GM21515 (cell line): ENCODE data around the gene PHF1.

ENCODE experiments used
- ATAC-seq: cut with Tn5 transposase; IDR thresholded peaks from one replicate; pipeline ENCODE4 v1.9.1; 2021; ENCODE audit not compliant: unreplicated experiment

PHF1 gene

DNA sequence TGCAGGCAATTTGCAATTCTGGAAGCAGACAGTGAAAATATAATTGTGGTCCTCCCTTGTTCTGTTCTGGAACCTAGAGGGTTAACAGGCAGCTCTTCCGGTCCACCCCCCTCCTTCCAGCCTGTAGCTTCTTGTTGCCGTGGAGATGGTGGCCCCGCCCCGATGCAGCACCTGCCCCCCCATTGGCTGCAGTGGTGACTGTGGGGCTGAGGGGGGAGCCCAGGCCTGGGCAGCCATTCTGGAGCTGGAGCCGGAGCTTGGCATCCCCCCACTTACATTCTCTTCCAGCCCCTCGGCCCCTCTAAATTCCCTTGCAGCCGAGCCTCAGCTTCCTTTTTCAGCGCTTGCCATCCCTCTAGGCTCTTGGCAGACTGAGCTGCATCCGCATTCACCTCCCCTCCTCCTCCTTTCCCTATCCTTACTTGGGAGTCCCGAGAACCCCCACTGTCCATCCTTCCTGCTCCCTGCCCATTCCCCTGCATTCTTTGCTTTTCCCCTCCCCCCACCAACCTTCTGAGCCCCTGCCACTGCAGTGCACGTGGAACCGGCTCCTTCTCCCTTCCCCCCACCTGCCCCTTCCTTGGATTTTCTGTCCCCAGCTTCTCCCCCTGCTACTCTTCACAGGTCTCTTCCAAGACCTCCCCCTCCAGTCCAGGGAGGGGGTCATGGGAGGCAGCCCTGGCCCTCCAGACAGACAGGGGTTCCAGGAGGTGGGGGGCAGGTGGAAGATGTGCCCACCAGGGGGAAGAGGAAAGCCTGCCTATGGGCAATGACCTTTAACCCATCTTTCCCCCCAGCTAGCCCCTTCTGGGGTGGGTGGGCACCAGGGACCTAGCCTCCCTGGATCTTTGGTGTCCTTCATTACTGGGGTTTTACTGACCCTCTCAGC, 20.4 kb downstream of the PHF1 start:
- ATAC-seq = no peak

DNA sequence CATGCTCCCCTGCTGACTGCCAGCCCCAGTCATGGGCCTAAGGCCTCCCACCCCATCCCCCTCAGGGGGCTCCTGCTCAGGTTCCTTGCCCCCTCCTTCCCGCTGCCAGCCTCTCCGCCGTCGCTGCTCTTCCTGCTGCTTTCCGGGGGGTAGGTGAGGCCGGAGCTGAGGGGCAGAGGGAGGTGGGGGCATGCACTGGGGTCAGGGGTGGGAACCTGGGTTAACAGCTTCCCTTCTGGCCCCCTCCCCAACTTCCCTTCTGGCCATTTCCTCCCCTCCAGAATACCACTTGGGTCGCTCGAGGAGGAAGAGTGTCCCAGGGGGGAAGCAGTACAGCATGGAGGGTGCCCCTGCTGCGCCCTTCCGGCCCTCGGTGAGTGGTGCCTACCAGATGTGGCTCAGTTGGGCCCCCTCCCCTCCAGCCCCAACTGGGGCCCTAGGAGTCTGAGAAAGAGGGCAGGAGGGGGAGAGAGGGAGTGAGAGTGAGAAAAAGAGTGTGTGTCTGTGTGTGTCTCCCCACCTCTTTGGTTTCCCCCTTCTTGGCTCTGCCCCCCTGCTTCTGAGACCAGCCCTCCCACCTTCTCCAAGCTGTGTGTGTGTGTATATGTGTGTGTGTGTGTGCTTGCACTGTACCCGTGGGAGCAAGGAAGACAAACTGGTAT, 21.2 kb downstream of the PHF1 start:
- no peak for ATAC-seq

DNA sequence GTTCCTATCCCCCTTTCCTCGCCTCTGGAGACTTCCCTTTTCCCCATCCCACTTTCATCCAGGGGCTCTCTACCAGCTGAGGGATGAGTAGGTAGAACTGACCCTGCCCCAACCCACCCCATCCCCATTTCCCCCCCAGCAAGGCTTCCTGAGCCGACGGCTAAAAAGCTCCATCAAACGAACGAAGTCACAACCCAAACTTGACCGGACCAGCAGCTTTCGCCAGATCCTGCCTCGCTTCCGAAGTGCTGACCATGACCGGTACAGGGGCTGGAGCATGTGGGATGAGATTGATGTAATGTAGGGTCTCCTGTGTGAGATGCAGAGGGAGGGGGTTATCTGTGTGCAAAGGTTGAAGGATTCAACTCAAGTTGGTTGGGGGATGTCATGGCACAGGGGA, 21.7 kb downstream of the PHF1 start:
- no peak for ATAC-seq

DNA sequence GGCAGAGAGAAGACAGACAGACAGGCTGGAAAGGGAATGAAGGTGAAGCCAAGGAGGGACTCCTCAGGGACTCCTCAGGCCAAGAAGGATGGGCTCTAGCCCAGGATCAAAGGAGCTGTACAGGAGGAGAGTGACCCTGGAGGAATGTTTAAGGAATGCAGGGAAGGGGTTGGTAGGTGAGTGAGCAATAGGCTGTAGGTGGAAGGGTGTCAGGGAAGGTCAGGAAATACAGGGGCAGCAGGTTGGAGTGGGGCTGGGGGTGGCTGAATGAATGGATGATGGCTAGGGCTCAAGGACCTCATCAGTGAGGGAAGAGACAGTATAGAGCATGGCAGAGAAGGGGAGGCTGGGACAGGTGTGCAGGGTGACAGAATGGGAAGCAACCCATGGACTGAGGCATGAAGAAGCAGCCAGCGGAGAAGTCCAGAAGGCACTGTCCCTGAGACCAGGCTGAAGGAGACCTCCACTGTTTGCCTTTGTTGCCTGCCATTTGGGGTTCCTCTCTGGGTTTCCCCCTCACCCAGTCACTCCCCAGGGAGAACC, 22.3 kb downstream of the PHF1 start:
- ATAC-seq = no peak

DNA sequence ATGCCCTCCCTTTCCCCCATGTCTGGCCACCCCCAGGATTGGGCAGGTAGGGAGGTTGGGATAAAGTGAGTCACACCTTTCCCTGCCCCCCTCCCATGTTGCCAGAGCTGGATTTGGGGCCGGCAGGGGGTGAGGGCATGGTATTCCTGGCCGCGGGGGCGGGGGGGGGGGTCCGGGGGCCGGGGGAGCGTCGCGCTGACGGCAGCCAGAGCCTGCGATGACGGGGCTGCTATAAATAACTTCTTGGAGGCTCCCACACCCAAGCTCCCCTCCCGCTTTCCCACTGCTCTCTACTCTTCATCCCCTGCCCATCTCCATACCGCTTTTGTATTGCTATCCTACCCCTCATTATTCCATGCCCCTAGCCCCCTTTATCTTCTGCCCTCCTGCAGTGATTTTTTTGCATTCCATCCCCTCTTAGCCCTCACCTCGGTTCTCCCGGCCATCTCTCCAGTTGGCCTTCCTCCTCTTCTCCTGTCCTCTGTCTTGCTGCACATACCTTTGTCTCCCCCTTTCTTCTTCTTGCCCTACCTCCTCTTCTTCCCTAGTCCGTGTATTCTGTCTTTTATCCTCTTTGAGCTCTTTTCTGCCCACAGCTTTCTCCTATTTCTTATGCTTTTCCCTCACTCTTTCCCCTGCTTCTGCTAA, 22.9 kb downstream of the PHF1 start:
- ATAC-seq = no peak

DNA sequence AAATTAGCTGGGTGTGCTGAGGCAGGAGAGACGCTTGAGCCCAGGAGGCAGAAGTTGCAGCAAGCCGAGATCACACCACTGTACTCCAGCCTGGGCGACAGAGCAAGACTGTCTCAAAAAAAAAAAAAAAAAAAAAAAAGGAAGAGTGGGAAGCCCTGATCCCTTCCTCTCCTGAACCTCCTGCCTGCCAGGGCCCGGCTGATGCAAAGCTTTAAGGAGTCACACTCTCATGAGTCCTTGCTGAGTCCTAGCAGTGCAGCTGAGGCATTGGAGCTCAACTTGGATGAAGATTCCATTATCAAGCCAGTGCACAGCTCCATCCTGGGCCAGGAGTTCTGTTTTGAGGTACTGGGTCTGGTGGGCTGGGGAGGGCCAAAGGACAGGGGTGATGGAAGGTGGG, 24.1 kb downstream of the PHF1 start:
- no peak for ATAC-seq

DNA sequence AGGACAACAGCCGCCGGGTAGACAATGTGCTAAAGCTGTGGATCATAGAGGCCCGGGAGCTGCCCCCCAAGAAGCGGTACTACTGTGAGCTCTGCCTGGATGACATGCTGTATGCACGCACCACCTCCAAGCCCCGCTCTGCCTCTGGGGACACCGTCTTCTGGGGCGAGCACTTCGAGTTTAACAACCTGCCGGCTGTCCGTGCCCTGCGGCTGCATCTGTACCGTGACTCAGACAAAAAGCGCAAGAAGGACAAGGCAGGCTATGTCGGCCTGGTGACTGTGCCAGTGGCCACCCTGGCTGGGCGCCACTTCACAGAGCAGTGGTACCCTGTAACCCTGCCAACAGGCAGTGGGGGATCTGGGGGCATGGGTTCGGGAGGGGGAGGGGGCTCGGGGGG, 26.9 kb downstream of the PHF1 start:
- ATAC-seq = no peak

DNA sequence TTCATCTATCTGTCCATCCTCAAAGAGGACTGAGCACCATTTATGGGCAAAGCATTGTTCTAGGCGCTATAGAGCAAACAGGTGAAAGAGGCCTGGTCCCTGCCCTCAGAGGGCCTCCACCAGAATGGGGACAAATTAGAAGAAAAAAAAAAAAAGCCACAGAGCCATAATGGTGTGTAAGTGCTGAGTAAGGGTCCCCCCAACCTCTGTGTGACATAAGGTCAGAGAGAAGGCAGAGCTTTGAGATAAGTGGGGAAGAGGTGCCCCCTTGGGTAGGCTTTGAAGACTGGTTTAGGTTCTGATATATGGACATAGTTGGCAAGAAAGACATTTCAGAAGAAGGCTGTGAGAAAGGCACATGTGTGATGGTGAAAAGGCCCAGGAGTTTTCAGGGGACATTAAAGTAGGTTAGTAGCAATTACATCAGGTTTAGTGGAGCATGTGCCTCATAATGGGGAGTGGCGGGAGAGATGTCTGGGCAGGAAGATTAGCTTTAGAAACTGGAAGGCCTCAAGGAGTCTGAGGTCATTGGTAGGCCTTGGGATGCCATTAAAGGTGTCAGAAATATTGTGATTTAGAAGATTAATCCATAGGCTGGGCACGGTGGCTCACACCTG, 28.3 kb downstream of the PHF1 start:
- ATAC-seq = no peak

DNA sequence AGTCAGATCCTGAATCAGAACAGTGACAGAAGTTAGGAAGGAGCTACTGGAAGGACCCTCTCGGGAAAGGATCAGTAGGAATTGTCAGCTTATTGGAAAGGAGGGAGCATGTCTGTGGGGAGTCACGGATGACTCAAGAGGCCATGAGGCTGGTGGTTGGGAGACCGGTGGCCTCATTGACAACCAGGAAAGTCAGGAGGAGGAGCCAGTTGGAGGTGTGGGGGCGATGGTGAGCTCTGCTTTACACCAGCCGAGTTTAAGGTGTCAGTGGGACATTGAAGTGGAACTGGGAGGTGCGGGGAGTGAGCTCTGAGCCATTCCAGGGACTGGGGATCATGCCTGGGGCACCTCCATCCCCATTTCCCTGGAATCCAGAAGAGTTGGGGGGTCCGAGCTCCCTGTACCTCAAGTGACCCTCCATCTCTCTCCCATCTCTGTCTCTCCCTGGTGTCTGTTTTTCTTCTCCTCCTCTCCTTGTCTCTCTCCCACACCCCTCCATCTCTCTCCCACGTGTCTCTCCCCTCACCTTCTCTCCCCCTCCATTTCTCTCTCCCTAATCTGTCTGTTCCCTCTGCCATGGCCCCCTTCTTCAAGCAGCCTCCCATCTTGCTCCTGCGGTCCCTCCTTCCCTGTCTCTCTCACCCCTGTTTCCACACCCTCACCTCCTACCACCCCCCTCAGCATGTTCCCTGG, 29.3 kb downstream of the PHF1 start:
- ATAC-seq = no peak

DNA sequence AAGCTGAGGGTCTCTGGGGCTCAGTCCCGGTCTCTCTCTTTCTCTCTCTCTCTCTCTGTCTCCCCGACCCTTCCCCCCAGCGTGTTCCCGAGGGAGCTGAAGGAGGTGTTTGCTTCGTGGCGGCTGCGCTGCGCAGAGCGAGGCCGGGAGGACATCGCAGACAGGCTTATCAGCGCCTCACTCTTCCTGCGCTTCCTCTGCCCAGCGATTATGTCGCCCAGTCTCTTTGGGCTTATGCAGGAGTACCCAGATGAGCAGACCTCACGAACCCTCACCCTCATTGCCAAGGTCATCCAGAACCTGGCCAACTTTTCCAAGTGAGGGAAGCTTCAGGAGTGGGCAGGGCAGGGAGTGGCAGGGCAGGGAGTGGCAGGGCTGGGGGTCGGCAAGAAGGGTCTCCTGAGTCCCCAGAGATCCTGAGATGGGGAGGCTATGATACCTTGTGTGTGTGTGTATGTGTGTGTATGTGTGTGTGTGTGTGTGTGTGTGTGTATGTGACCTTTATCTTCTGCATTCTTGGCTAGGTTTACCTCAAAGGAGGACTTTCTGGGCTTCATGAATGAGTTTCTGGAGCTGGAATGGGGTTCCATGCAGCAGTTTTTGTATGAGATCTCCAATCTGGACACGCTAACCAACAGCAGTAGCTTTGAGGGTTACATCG, 30.0 kb downstream of the PHF1 start:
- ATAC-seq = no peak

DNA sequence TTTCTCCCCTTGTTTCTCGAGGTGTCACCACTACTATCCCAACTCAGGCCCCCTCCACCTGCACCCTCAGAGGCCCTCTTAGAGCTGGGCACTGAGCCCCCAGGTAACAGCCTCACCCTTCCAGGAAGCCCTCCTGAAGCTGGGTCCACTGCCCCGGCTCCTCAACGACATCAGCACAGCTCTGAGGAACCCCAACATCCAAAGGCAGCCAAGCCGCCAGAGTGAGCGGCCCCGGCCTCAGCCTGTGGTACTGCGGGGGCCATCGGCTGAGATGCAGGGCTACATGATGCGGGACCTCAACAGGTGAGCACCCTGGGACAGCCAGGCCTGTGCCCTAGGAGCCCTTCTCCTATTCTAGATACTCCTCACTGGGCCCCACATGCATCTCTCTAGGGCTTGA, 30.6 kb downstream of the PHF1 start:
- ATAC-seq = no peak

DNA sequence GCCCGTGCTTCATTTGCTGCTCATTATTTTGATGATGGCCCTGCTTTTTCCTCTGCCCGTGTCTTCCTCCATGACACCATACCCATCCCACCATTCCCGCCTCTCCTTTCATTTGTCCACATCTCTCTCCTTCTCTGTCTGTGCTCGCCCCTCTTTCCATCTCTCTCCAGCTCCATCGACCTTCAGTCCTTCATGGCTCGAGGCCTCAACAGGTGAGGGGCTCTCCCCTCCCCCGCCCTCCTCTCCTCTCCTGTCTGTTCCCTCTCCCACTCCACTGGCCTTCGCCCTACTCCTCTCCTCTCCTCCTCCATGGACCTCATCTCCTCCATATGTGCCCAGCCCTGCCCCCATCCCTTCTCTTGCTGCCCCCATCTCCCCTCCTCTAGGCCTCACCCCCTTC, 31.5 kb downstream of the PHF1 start:
- no peak for ATAC-seq

DNA sequence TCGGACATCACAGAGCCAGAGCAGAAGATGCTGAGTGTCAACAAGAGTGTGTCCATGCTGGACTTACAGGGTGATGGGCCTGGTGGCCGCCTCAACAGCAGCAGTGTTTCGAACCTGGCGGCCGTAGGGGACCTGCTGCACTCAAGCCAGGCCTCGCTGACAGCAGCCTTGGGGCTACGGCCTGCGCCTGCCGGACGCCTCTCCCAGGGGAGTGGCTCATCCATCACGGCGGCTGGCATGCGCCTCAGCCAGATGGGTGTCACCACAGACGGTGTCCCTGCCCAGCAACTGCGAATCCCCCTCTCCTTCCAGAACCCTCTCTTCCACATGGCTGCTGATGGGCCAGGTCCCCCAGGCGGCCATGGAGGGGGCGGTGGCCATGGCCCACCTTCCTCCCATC, 32.2 kb downstream of the PHF1 start:
- ATAC-seq = no peak

DNA sequence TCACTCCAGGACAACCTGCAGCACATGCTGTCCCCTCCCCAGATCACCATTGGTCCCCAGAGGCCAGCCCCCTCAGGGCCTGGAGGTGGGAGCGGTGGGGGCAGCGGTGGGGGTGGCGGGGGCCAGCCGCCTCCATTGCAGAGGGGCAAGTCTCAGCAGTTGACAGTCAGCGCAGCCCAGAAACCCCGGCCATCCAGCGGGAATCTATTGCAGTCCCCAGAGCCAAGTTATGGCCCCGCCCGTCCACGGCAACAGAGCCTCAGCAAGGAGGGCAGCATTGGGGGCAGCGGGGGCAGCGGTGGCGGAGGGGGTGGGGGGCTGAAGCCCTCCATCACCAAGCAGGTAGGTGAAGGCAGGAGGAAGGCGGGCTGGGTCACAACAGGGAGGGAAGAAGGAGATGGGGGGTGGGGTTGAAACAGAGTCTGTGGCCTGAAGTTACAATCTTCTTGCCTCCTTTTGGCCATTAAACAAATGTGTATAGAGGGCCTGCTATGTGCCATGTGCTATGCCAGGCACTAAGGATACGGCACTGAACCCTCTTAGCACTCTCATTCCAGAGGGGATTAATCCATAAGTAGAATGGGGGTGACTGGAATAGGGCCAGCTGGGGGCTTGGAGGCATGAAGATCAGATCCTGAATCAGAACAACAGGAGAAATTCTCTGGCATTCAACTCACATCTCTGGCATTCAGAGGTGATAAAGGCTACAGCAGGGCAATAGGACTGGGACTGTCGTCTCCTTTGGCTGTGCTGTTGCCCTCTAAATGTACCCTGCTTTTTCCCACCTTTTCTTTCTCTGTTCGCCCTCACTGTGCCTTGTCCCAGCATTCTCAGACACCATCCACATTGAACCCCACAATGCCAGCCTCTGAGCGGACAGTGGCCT, 33.0 kb downstream of the PHF1 start:
- ATAC-seq = no peak

DNA sequence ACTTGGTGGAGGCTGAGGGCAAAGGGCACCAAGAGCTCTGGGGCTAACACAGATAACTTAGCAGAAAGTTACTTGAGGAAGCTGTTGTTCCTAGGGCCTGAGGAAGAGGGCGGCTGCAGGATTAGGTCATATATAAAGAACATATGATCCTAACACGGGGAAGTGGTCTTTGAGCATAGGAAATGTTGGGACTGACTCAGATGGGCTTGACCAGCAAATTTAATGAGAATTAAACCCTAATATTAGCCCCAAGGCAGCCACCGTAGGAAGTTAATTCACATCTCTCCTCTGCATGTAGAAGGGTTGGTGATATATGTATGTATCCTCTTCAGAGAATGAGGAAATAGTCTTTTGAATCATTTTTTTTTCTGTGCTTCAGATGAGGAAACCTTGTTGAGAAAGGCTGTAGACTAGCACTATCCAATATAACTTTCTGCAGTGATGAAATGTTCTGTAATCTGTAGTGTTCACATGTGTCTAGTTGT, 34.3 kb downstream of the PHF1 start:
- ATAC-seq = no peak

DNA sequence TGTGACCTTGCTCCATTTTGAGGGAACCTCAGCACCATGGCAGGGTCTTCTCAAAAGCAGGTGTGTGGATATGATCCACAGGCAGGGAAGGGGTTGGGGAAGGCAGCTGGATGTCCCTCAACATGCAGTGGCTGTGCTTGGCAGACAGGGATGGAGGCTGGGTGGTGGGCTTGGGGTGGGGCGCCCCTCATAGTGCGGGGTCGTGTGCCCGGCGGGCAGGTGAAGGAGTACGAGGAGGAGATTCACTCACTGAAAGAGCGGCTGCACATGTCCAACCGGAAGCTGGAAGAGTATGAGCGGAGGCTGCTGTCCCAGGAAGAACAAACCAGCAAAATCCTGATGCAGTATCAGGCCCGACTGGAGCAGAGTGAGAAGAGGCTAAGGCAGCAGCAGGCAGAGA, 35.5 kb downstream of the PHF1 start:
- ATAC-seq = no peak

DNA sequence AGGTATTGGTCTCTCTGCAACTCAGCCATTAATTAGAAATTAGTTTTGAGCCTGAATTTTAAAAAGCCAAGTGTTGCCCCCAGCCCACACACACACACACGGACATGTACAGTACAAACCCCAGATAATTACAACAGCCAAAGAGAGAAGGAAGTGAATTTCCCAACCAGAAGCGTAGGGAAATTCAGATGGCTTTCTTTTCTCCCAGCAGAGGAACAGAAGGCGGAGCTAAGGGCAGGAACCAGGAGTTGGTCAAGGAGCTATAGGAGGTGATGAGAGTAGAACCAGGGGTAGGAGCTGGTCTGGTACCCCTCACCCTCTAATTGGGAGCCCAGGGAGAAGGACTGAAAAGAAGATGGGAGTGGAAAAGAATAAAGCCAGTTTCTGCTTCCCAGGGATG, 39.6 kb downstream of the PHF1 start:
- no peak for ATAC-seq

DNA sequence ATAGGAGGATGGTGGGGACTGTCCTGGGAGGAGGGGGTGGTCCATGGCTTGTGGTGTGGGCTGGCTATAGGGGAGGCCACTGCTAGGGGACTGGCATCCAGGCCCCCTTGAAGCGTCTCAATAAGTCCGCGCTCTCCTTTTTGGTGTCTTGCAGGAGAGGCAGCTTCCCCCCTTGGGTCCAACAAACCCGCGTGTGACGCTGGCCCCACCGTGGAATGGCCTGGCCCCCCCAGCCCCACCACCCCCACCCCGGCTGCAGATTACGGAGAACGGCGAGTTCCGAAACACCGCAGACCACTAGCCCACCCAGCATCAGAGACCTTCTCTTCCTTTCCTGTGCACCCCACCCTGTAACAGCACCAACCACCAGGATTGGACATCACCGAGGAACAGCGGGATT, 40.8 kb downstream of the PHF1 start:
- no peak for ATAC-seq

DNA sequence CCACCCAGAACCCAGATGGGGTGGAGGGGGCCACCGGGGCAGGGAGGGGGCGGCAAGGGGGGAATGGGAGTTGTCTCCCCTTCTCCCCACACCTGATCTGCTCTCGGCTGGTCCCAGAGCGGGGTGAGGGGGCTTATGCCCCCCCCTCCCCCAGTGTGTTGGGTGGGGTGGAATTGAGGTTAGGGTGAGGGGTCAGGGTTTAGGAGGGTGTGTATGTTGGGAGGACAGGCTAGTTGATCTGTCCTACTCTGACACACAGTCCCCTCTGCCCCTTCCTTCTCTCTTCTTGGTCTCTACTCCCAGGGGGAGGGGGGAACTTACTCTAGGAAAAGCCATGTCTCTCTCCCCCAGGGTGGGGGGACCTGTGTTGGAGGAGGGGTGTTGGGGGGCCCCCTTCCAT, 41.7 kb downstream of the PHF1 start:
- ATAC-seq = no peak
